GM12874 (cell line): ENCODE data around the gene CFAP47.

Experiments
- CTCF ChIP-seq: IDR thresholded peaks from 2 replicates; pipeline ENCODE4 v1.5.1; 2011; ENCODE audit warnings: low read depth, mild to moderate bottlenecking, control low read depth, low read length, moderate library complexity; ENCODE audit not compliant: insufficient read depth

CFAP47 gene

GRCh38 chrX:36401774-36402173 lies 482.2 kb downstream of the CFAP47 start:
- no peak for TF ChIP-seq CTCF

GRCh38 chrX:36407836-36408235 lies 488.3 kb downstream of the CFAP47 start:
- no peak for TF ChIP-seq CTCF

GRCh38 chrX:36414056-36414455 lies 494.5 kb downstream of the CFAP47 start:
- TF ChIP-seq CTCF: no peak

- TF ChIP-seq CTCF: no peak
Measured at GRCh38 chrX:36422368-36422767, 502.8 kb downstream of the CFAP47 start.

- no peak for TF ChIP-seq CTCF
Measured at GRCh38 chrX:36431819-36432218, 512.3 kb downstream of the CFAP47 start.

GRCh38 chrX:36434522-36434921 lies 515.0 kb downstream of the CFAP47 start:
- TF ChIP-seq CTCF: no peak
